C4-2B (cell line): ENCODE measurements around the gene PIWIL4.
A peak's percentile ranks its signal among the peaks of the same experiment; 100 is the strongest.

Experiments
- H3K27ac ChIP-seq: fragments of 450-650 bp; 2 replicates; pipeline ENCODE4 v1.5.1; 2017
- ZFX ChIP-seq: fragments of 450-650 bp; IDR thresholded peaks from 2 replicates; pipeline ENCODE4 v1.6.1; 2017
- TF ChIP-seq, protein P1 (sequence below): fragments of 450-650 bp; conservative IDR thresholded peaks from 2 replicates; pipeline ENCODE4 v1.5.1; 2017; ENCODE audit warnings: mild to moderate bottlenecking

PIWIL4 gene

DNA sequence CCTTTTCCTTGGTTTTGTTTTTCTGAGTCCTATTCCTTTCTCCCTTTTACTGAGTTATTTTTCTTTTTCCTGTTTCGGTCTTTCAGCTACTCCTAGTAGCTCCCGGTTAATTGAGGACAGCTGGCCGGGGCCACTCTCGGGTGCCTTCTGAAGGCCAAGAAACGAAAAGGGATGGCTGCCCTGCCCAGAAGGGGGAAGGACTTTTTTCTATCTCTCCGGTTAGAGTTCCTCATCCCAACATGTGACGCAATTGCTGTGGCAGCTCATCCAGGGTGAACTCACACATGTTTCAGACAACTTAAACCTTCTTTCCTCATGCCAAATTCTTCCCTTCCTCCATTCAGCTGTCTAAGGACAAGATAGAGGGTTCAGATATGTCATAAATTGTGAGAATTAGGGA, 83.6 kb downstream of the PIWIL4 start:
- no peak overlapping the region for H3K27ac ChIP-seq
- TF ChIP-seq, protein P1, sequence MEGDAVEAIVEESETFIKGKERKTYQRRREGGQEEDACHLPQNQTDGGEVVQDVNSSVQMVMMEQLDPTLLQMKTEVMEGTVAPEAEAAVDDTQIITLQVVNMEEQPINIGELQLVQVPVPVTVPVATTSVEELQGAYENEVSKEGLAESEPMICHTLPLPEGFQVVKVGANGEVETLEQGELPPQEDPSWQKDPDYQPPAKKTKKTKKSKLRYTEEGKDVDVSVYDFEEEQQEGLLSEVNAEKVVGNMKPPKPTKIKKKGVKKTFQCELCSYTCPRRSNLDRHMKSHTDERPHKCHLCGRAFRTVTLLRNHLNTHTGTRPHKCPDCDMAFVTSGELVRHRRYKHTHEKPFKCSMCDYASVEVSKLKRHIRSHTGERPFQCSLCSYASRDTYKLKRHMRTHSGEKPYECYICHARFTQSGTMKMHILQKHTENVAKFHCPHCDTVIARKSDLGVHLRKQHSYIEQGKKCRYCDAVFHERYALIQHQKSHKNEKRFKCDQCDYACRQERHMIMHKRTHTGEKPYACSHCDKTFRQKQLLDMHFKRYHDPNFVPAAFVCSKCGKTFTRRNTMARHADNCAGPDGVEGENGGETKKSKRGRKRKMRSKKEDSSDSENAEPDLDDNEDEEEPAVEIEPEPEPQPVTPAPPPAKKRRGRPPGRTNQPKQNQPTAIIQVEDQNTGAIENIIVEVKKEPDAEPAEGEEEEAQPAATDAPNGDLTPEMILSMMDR, result no peak

DNA sequence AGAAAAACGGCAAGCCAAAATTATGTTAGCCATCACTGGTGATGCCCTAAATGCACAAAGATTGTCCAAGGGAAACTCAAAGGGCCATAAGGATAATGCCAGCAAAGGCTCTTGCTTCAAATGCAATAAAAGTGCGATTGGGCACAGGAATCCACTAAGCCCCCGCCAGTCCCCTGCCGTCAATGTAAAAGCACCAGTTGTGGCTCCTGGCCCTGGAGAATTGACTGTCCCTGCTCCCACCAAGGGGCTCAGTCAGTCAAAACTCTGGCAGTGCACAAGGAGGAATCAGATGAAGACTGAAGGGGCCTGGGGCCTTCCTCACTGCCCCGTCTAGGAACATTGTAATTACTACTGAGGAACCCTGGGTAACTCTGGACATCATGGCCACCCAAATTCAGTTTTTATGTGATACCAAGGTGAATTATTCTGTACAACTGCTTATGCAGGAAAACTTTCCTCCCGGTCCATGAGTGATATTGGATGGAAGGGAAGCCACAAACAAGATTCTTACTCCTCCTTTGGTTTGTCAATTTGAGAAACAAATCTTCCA, 85.6 kb downstream of the PIWIL4 start:
- no peak overlapping the region for H3K27ac ChIP-seq
- TF ChIP-seq ZFX, result no peak
- TF ChIP-seq, protein P1, result no peak

- TF ChIP-seq, protein P1, result no peak
- TF ChIP-seq ZFX, result no peak
- H3K27ac ChIP-seq, result no peak overlapping the region
Measured at GRCh38 chr11:94653561-94653960, 86.4 kb downstream of the PIWIL4 start.

DNA sequence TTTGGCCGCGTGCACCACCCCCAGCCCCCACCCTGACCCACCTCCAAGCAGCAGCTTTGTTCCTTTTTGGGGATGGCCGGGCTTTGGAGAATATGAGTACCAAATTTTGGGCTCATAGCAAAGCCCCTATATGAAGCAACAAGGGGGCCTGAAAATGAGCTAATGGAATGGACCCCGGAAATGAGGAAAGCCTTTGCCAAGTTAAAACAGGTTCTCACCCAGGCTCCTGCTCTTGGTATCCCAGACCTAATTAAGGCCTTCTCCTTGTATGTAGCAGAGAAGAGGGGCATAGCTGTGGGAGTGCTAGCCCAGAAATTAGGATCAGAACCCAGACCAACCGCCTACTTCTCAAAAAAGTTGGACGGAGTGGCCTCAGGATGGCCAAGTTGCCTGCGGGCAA, 87.0 kb downstream of the PIWIL4 start:
- TF ChIP-seq, protein P1, result no peak
- no peak for TF ChIP-seq ZFX

GRCh38 chr11:94655291-94655690, 88.1 kb downstream of the PIWIL4 start:
- H3K27ac ChIP-seq, result no peak overlapping the region
- no peak for TF ChIP-seq ZFX
- TF ChIP-seq, protein P1, result no peak

More for the DNA sequence above, 87.0 kb downstream of the PIWIL4 start:
- no peak overlapping the region for H3K27ac ChIP-seq

GRCh38 chr11:94655956-94656355, 88.8 kb downstream of the PIWIL4 start:
- H3K27ac ChIP-seq, result no peak overlapping the region
- TF ChIP-seq, protein P1, result no peak
- no peak for TF ChIP-seq ZFX

DNA sequence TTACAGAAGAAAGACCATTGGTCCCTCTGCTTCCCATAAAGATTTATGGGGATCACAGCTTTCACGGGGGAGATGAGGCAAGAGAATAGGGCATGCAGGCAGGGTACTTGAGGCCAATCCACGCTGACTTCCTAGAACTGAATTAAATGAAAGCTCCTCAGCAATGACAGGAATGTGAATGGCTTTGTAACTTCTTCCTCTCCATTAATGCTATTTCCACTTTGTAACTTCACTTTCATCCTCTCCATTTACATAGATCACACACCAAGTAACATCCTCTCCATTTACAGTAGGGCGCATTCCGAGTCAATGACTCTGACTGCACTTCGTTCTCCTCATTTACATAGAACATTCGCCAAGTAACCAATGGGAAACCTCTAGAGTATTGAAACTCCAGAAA, 89.8 kb downstream of the PIWIL4 start:
- TF ChIP-seq ZFX, result no peak
- TF ChIP-seq, protein P1, result no peak
- peak overlapping the region; percentile 88; the same call in 1 of the 2 replicates for H3K27ac ChIP-seq
